Natural killer cell (primary cell): ENCODE measurements around the gene TAS2R30. TPM values are rescaled to one million over a fixed set of nuclear protein-coding genes. Genes with fewer than 3 reads are reported as not detected.

Experiments
- ATAC-seq, 3 donors: fragments of 150-1000 bp in 2 of 3; fragments of 200-7000 bp in 1 of 3; cut with Tn5 transposase; 1 replicate in 1 of 3; 2 replicates in 2 of 3; pipeline ENCODE4 v1.10.0; 2021; ENCODE audit warnings: mild to moderate bottlenecking in 2 of 3, moderate library complexity in 2 of 3
- DNase-seq, 2 donors: peaks; one replicate each; pipeline versions ENCODE4 v3.0.0 to v3.0.0-alpha.2; 2013 to 2021; ENCODE audit warnings: mixed read lengths in 1 of 2
- H3K27ac ChIP-seq: one replicate; pipeline ENCODE4 v1.5.1; 2013; ENCODE audit warnings: mild to moderate bottlenecking, low read length
- H3K27me3 ChIP-seq: one replicate; pipeline ENCODE4 v1.6.1; 2013; ENCODE audit warnings: low read length; ENCODE audit not compliant: control insufficient read depth, insufficient read depth
- H3K36me3 ChIP-seq: one replicate; pipeline ENCODE4 v1.6.1; 2013; ENCODE audit warnings: low read length; ENCODE audit not compliant: control insufficient read depth, insufficient read depth
- H3K4me1 ChIP-seq: one replicate; pipeline ENCODE4 v1.6.1; 2013; ENCODE audit warnings: low read length; ENCODE audit not compliant: control insufficient read depth, insufficient read depth
- H3K4me3 ChIP-seq: one replicate; pipeline ENCODE4 v1.5.1; 2013; ENCODE audit warnings: low read length
- H3K9me3 ChIP-seq: one replicate; pipeline ENCODE4 v1.6.1; 2013; ENCODE audit warnings: low read length; ENCODE audit not compliant: control insufficient read depth, insufficient read depth
- H3K27ac Mint-ChIP-seq, 2 donors: one replicate each; pipeline ENCODE4 v1.8.0; 2022; ENCODE audit warnings: mild to moderate bottlenecking in 2 of 2, mixed read lengths in 2 of 2, moderate library complexity in 1 of 2
- H3K27me3 Mint-ChIP-seq, 2 donors: one replicate each; pipeline ENCODE4 v1.8.0; 2022; ENCODE audit warnings: low read depth in 2 of 2, mixed read lengths in 2 of 2
- H3K36me3 Mint-ChIP-seq: one replicate; pipeline ENCODE4 v1.8.0; 2022; ENCODE audit warnings: mixed read lengths
- H3K4me1 Mint-ChIP-seq, 2 donors: one replicate each; pipeline ENCODE4 v1.8.0; 2022; ENCODE audit warnings: mixed read lengths in 2 of 2
- H3K4me3 Mint-ChIP-seq: one replicate; pipeline ENCODE4 v1.8.0; 2022; ENCODE audit warnings: mild to moderate bottlenecking, moderate library complexity, mixed read lengths
- H3K9me3 Mint-ChIP-seq, 2 donors: one replicate each; pipeline ENCODE4 v1.8.0; 2022; ENCODE audit warnings: mixed read lengths in 2 of 2
- CTCF ChIP-seq: fragments of 200-600 bp; IDR thresholded peaks from one replicate; pipeline ENCODE4 v1.8.0; 2022; ENCODE audit warnings: antibody characterized with exemption
- WGBS: methylation state at CpG from one replicate; pipeline ENCODE4 v1.1.7; 2013; ENCODE audit warnings: missing lambda C conversion rate; ENCODE audit not compliant: insufficient coverage; 5-methylcytosine and 5-hydroxymethylcytosine counted together
- intact Hi-C: fragments of 100-400 bp; cut with micrococcal nuclease; formaldehyde crosslinking; loops from one replicate; pipeline ENCODE4 v1.14.2; 2022
- total RNA-seq, 4 donors: library from RNA; stranded (reverse); fragments of 120-200 nt in 1 of 4; gene quantifications; one replicate each; pipeline versions ENCODE4 v1.2.3 to v1.2.4, GENCODE V29; 2013 to 2022

The TAS2R30 gene
- total RNA-seq, 3 donors from 2014 or later (not counting 1 experiment from before 2014, with no cell fraction given) = 6.9 to 9.7 (median 6.9) TPM

- 100% methylated on average over 1 of the region's 5 CpGs for WGBS
- H3K9me3 ChIP-seq = no peaks in the 10 kb centered on the region
- TF ChIP-seq CTCF = no peak
- H3K36me3 Mint-ChIP-seq = no peaks in the 10 kb centered on the region
- H3K27ac ChIP-seq = no peak overlapping the region
- no peaks in the 10 kb centered on the region for H3K27me3 Mint-ChIP-seq
- peaks cover 54 to 63% of the 10 kb centered on the region in 2 donors for H3K4me1 Mint-ChIP-seq
- intact Hi-C loops = no loop called here
- ATAC-seq (no peak), DNase-seq (no peak)
- H3K4me3 Mint-ChIP-seq = no peak overlapping the region
- H3K4me3 ChIP-seq = no peak overlapping the region
- H3K9me3 Mint-ChIP-seq = peaks cover 2 to 7% of the 10 kb centered on the region in 2 donors
- H3K36me3 ChIP-seq = no peaks in the 10 kb centered on the region
- H3K27me3 ChIP-seq = no peaks in the 10 kb centered on the region
- no peaks in the 10 kb centered on the region for H3K4me1 ChIP-seq
- peak overlapping the region in 1 of 2 donors; percentile 6 for H3K27ac Mint-ChIP-seq
Observed at GRCh38 chr12:11158885-11159444, 24.5 kb upstream of the TAS2R30 start.

GRCh38 chr12:11154400-11154925 lies 20.0 kb upstream of the TAS2R30 start:
- intact Hi-C loops = no loop called here
- H3K36me3 Mint-ChIP-seq = no peaks in the 10 kb centered on the region
- H3K9me3 ChIP-seq = no peaks in the 10 kb centered on the region
- H3K27ac ChIP-seq = no peak overlapping the region
- WGBS = 67% methylated on average over 1 of the region's 1 CpG
- H3K27me3 Mint-ChIP-seq = no peaks in the 10 kb centered on the region
- H3K4me3 Mint-ChIP-seq = no peak overlapping the region
- no peaks in the 10 kb centered on the region for H3K36me3 ChIP-seq
- no peaks in the 10 kb centered on the region for H3K27me3 ChIP-seq
- no peak for DNase-seq
- H3K27ac Mint-ChIP-seq = no peak overlapping the region
- H3K4me1 ChIP-seq = no peaks in the 10 kb centered on the region
- ATAC-seq = no peak
- no peak for TF ChIP-seq CTCF
- peaks cover 58 to 59% of the 10 kb centered on the region in 2 donors for H3K4me1 Mint-ChIP-seq
- peaks cover 2 to 7% of the 10 kb centered on the region in 2 donors for H3K9me3 Mint-ChIP-seq
- no peak overlapping the region for H3K4me3 ChIP-seq

GRCh38 chr12:11152725-11153124 lies 18.3 kb upstream of the TAS2R30 start:
- 40% methylated on average over 1 of the region's 2 CpGs for WGBS
- no peaks in the 10 kb centered on the region for H3K9me3 ChIP-seq
- no peak overlapping the region for H3K4me3 ChIP-seq
- TF ChIP-seq CTCF = no peak
- Mint-ChIP-seq H3K36me3 (no peaks in the 10 kb centered on the region), H3K27me3 (no peaks in the 10 kb centered on the region), H3K4me3 (no peak overlapping the region), H3K4me1 (peaks cover 48 to 49% of the 10 kb centered on the region in 2 donors), H3K27ac (no peak overlapping the region), H3K9me3 (peaks cover 2 to 7% of the 10 kb centered on the region in 2 donors)
- H3K27me3 ChIP-seq = no peaks in the 10 kb centered on the region
- H3K27ac ChIP-seq = no peak overlapping the region
- ATAC-seq (no peak), DNase-seq (no peak)
- intact Hi-C loops = no loop called here
- H3K36me3 ChIP-seq = no peaks in the 10 kb centered on the region
- H3K4me1 ChIP-seq = no peaks in the 10 kb centered on the region

GRCh38 chr12:11150832-11151231 lies 16.4 kb upstream of the TAS2R30 start:
- Histone ChIP-seq H3K36me3 (no peaks in the 10 kb centered on the region), H3K9me3 (no peaks in the 10 kb centered on the region), H3K27ac (no peak overlapping the region), H3K4me1 (no peaks in the 10 kb centered on the region), H3K27me3 (no peaks in the 10 kb centered on the region), H3K4me3 (no peak overlapping the region)
- no peaks in the 10 kb centered on the region for H3K27me3 Mint-ChIP-seq
- TF ChIP-seq CTCF = no peak
- peaks cover 40 to 44% of the 10 kb centered on the region in 2 donors for H3K4me1 Mint-ChIP-seq
- DNase-seq = no peak
- H3K4me3 Mint-ChIP-seq = no peak overlapping the region
- H3K36me3 Mint-ChIP-seq = no peaks in the 10 kb centered on the region
- 38% methylated on average over 1 of the region's 1 CpG for WGBS
- no peak overlapping the region for H3K27ac Mint-ChIP-seq
- peaks cover 0 to 3% of the 10 kb centered on the region in 2 donors for H3K9me3 Mint-ChIP-seq
- intact Hi-C loops = no loop called here
- no peak for ATAC-seq
